ENCODE measurements around the gene CDH13.

CDH13 gene

GRCh38 chr16:82880346-82880745, 253.6 kb downstream of the CDH13 start:
- no peak for TF ChIP-seq SPI1 (IDR thresholded peaks at IDR 0.05; ENCODE audit: borderline replicate concordance, low read depth)
- TF ChIP-seq, protein P1, sequence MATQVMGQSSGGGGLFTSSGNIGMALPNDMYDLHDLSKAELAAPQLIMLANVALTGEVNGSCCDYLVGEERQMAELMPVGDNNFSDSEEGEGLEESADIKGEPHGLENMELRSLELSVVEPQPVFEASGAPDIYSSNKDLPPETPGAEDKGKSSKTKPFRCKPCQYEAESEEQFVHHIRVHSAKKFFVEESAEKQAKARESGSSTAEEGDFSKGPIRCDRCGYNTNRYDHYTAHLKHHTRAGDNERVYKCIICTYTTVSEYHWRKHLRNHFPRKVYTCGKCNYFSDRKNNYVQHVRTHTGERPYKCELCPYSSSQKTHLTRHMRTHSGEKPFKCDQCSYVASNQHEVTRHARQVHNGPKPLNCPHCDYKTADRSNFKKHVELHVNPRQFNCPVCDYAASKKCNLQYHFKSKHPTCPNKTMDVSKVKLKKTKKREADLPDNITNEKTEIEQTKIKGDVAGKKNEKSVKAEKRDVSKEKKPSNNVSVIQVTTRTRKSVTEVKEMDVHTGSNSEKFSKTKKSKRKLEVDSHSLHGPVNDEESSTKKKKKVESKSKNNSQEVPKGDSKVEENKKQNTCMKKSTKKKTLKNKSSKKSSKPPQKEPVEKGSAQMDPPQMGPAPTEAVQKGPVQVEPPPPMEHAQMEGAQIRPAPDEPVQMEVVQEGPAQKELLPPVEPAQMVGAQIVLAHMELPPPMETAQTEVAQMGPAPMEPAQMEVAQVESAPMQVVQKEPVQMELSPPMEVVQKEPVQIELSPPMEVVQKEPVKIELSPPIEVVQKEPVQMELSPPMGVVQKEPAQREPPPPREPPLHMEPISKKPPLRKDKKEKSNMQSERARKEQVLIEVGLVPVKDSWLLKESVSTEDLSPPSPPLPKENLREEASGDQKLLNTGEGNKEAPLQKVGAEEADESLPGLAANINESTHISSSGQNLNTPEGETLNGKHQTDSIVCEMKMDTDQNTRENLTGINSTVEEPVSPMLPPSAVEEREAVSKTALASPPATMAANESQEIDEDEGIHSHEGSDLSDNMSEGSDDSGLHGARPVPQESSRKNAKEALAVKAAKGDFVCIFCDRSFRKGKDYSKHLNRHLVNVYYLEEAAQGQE (IDR thresholded peaks at IDR 0.05; ENCODE audit: insufficient replicate concordance, low read depth) = no peak
- no peak for TF ChIP-seq POLR2AphosphoS5 (IDR thresholded peaks at IDR 0.05; ENCODE audit: low read depth)
- TF ChIP-seq, protein P2, sequence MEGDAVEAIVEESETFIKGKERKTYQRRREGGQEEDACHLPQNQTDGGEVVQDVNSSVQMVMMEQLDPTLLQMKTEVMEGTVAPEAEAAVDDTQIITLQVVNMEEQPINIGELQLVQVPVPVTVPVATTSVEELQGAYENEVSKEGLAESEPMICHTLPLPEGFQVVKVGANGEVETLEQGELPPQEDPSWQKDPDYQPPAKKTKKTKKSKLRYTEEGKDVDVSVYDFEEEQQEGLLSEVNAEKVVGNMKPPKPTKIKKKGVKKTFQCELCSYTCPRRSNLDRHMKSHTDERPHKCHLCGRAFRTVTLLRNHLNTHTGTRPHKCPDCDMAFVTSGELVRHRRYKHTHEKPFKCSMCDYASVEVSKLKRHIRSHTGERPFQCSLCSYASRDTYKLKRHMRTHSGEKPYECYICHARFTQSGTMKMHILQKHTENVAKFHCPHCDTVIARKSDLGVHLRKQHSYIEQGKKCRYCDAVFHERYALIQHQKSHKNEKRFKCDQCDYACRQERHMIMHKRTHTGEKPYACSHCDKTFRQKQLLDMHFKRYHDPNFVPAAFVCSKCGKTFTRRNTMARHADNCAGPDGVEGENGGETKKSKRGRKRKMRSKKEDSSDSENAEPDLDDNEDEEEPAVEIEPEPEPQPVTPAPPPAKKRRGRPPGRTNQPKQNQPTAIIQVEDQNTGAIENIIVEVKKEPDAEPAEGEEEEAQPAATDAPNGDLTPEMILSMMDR (IDR thresholded peaks at IDR 0.05; ENCODE audit: insufficient read depth, low read length) = no peak
- TF ChIP-seq GABPA (IDR thresholded peaks at IDR 0.05; ENCODE audit: low read depth) = no peak
- no peak for DNase-seq (ENCODE audit: low read depth in 1 of 2, low spot score in 1 of 2)
- H3K27ac ChIP-seq (replicated peaks) = no peak overlapping the region
- H3K27me3 ChIP-seq (ENCODE audit: insufficient read depth, poor library complexity, severe bottlenecking) = no peaks in the 10 kb centered on the region
- no peak overlapping the region for H3K4me3 ChIP-seq (replicated peaks; ENCODE audit: insufficient read depth, low read length)

- H3K4me3 ChIP-seq (replicated peaks; ENCODE audit: insufficient read depth, low read length) = no peak overlapping the region
- TF ChIP-seq, protein P1 (IDR thresholded peaks at IDR 0.05; ENCODE audit: insufficient replicate concordance, low read depth) = no peak
- TF ChIP-seq GABPA (IDR thresholded peaks at IDR 0.05; ENCODE audit: low read depth) (no peak), POLR2AphosphoS5 (IDR thresholded peaks at IDR 0.05; ENCODE audit: low read depth) (no peak), SPI1 (IDR thresholded peaks at IDR 0.05; ENCODE audit: borderline replicate concordance, low read depth) (no peak)
- TF ChIP-seq, protein P2 (IDR thresholded peaks at IDR 0.05; ENCODE audit: insufficient read depth, low read length) = no peak
- no peak overlapping the region for H3K27ac ChIP-seq (replicated peaks)
- no peak for DNase-seq (ENCODE audit: low read depth in 1 of 2, low spot score in 1 of 2)
- no peaks in the 10 kb centered on the region for H3K27me3 ChIP-seq (ENCODE audit: insufficient read depth, poor library complexity, severe bottlenecking)
These were observed 254.7 kb downstream of the CDH13 start for GRCh38 chr16:82881516-82881915.

GRCh38 chr16:82882226-82882625, 255.5 kb downstream of the CDH13 start:
- no peak overlapping the region for H3K4me3 ChIP-seq (replicated peaks; ENCODE audit: insufficient read depth, low read length)

More at GRCh38 chr16:82882226-82882625, 255.5 kb downstream of the CDH13 start:
- H3K27ac ChIP-seq (replicated peaks) = no peak overlapping the region
- DNase-seq (ENCODE audit: low read depth in 1 of 2, low spot score in 1 of 2) = no peak
- H3K27me3 ChIP-seq (ENCODE audit: insufficient read depth, poor library complexity, severe bottlenecking) = no peaks in the 10 kb centered on the region
- TF ChIP-seq POLR2AphosphoS5 (IDR thresholded peaks at IDR 0.05; ENCODE audit: low read depth) (no peak), GABPA (IDR thresholded peaks at IDR 0.05; ENCODE audit: low read depth) (no peak), SPI1 (IDR thresholded peaks at IDR 0.05; ENCODE audit: borderline replicate concordance, low read depth) (no peak)
- TF ChIP-seq, protein P1 (IDR thresholded peaks at IDR 0.05; ENCODE audit: insufficient replicate concordance, low read depth) = no peak
- TF ChIP-seq, protein P2 (IDR thresholded peaks at IDR 0.05; ENCODE audit: insufficient read depth, low read length) = no peak
